Stimulated activated CD8-positive, alpha-beta memory T cell treated with anti-CD3 and anti-CD28 coated beads, Interleukin-12 subunit alpha, Interleukin-12 subunit beta, amount 100 ng/mL, for 4 hours (primary cell): ENCODE measurements around the gene PITPNB.

ENCODE experiments used
- DNase-seq: peaks from one replicate; pipeline ENCODE4 v3.0.0-alpha.2; 2020; ENCODE audit warnings: low read depth

The PITPNB gene

DNA sequence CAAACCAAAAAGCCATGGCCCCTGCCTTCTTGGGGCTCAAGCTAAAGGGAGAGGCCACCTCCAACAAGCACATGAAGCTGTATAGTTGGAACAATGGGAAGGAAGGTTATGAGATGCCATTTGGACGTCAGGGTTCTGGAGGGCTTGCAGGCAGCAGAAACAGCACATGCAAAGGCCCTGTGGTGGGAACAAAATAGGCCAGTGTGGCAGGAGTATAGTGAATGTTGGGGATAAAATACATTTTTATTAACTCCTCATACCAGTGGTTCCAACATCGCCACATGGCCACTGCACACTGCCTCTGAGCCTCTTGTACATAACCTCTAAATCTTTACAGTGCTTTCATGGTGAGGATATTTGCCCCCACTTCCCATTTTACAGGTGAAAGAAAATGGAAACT, 85.3 kb downstream of the PITPNB start:
- DNase-seq: no peak

DNA sequence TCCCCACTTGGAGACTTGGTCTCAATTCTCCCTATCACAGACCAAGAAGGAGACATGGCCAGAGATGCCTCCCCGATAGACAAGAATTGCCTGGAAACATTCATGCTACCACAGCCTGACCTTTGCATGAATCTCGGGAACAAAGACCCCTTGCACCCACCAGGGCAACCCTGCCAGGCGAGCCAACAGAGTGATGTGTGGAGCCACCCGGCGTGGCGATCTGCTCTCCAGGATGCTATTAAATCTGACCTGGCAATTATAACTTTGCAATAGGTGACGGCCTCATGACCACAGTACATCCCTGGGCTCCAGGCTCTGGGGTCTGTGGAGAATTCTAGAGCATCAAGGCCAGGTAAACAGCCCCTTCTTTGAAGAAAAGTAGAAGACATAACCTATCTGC, 86.5 kb downstream of the PITPNB start:
- no peak for DNase-seq

DNA sequence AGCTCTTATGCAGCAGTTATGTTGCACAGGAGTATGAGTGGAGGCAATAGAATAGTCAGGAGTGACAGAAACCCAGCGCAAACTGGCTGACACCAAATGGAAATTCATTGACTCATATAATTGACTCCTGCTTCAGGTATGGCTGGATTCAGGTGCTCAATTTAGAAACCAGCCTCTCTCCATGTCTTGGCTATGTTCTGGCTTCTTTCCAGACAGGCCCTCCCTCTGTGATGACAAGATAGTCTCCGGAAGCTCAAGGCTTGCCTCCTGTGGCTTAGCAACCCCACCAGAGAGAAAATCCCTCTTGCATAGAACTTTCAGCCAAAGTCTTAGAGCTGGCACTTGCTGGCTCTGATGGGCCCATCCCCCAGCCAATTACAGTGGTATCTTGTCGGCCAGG, 89.4 kb downstream of the PITPNB start:
- no peak for DNase-seq

DNA sequence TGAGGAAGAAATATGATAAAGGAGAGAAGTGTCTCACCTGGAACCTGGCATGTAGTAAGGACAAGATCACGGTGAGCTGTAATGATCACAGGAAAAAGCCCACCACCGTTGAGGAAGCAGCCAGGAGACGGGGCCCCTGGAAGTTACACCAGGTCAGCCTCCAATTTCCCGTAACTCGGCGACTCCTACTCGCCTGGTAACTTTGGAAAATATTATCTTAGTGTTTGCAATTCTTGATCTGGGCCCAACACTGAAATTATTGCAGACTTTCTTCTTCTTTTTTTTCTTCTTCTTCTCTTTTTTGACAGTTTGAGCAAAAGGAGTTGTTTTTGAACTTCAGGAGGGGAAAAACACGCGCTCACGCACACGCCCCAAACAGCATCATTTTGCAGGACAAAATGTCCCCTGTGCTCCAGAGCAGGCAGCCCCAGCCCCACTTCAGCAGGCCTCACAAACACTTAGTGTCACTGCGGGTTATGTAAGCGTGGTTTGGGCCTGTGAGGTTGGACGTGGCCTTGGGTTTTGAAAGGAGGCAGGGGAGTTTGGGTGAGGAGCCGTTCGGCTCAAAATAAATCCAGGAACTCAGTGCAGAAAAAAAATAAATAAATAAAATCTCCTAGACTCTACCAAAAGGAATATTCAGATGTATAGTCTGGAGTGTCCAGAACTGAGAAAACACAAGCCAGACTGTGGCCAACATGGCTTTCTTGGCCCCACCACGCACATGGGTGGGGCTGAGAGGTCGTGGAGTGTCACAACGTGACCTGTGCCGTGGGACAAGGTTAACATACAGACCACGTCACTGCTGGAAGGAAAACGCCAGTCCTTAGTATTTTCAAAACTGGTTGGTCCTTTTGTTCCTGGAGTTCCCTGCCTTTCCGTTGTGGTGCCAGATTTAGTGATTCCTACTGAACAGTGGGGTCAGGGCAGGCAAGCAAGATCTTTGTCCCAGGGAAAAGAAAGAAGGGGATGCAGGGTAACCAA, 91.2 kb downstream of the PITPNB start:
- no peak for DNase-seq

DNA sequence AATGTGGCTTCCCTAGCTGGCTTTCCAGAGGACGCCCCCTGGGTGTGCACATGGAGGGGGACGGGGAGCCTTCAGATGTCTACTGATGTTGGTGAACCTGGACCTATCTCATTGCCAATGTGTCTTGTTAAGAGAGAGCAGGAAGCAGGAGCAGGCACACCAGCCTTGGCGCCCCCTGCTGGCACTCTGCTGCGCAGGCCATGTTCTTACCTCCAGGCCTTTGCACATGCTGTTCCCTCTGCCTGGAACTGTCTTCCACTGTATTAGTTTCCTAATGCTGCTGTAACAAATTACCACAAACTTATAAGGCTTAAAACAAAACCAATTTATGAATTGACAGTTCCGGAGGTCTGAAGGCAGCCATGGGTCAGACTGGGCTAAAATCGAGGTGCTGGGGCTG, 93.9 kb downstream of the PITPNB start:
- DNase-seq: no peak

DNA sequence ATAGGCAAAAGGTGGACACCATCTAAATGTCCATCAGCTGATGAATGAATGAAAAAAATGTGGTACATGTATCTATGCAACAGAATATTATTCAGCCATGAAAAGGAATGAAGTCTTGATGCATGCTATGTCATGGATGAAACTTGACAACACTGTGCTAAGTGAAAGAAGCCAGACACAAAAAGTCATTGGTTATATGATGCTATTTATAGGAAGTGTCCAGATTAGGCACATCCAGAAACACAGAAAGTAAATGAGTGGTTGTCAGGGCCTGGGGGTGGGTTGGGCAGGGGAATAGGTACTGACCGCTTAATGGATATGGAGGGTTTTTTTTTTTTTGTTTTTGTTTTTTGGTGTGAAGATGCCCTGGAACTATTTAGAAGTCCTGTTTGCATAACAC, 95.8 kb downstream of the PITPNB start:
- DNase-seq: no peak

DNA sequence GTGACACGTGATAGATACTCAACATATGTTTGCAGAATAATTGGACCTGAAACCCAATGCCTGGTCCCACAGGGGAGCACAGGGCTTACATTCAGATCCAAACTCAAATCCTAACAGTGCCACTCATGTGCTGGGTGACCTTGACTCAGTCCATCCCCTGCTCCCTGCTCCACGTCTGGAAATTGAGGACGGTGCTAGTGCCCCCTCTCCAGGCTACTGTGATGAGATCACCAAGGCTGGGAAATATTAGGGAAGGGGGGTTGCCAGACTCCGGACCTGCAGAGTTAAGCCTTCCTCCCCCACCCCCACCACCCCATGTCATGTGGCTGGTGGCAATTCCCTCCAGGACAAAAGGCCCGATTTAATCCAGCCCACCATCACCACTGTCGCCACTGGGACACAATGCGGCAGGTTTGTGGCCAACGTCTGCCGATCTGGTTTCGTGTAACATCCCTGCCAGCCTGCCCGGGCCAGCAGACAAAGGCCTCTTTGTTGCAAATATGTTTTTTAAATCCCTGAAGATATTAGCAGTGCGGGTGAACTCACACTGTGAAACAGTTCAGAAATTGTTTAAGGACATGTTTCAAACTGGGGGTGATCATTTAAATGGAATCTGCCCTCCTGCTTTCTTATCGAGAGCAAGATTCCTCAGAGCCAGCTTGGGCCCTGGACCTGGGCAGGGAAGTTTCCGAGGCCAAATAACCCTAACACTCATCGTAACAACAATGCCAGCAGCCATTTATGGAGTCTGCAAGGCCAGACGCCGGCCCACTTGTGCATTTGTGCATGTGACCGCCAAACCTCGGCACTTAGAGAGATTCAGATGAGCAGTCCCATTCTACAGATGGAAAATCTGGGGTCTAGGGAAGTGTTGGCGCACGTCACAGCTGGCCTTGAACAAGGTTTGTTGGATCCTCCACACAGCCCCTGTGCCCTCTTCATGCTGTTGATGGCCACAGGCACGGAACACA, 97.9 kb downstream of the PITPNB start:
- DNase-seq: no peak

DNA sequence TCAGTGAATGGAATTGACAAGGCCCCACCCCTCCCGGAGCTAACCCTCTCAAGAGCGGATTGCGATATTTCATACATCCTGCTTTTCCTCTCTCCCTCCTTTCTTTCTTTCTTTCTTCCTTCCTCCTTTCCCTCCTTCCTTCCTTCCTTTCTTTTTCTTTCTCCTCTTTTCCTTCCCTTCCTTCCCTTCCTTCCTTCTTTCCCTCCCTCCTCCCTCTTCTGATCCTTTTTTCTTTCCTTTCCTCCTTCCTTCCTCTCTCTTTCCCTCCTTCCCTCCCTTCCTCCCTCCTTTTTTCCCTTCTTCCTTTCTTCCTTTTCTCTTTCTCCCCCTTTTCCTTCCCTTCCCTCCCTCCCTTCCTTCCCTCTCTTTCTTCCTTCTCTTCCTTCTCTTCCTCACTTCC, 102.5 kb downstream of the PITPNB start:
- DNase-seq: no peak

DNA sequence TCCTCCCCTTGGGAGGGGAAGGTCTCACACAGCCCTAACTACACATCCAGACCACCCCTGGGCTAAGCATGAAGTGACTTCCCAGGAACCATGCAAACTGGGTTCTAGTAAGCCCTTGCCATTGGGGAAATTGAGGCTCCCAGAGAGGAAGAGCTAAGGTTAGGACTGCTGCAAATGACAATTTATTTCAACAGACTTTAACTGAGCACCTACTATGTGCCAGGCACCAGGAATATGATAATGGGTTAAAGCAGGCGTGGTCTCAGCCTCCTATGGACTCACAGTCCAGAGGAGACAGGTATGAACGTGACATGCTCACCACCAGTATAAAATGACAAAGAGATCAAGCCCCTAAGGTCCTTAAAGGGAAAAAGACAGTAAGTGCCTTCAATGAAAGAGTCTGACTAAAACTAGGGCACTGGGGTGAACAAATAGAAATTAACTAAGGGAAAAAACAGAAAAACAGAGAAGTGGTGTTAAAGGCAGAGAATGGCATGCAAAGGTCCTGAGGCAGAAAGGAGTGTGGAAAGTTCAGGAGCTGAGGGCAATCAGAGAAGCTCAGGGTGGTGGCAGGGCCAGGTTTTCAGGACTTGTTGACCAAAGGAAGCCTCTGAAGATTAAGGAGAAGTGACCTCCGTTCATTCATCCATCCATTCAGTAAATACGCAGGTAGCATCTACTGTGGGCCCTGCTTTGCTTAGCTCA, 103.1 kb downstream of the PITPNB start:
- DNase-seq: no peak

DNA sequence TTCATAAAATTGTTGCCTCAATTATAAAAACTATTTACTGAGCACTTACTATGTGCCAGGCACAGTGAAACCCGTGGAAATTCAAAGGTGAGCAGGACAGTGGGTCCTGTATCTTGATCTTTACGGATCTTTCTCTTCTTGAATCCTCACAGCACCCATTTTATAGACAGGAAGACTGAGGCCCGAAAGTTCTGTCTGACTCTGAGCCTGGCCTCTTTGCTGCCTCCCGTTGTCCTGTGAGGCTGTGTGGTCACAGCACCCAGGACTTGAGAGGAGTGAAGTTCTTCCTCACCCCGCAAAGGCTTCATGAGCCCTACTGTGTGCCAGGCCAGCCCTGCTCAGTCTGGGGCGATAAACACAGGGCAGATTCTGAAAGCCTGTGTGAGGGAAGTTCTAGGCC, 104.1 kb downstream of the PITPNB start:
- no peak for DNase-seq

DNA sequence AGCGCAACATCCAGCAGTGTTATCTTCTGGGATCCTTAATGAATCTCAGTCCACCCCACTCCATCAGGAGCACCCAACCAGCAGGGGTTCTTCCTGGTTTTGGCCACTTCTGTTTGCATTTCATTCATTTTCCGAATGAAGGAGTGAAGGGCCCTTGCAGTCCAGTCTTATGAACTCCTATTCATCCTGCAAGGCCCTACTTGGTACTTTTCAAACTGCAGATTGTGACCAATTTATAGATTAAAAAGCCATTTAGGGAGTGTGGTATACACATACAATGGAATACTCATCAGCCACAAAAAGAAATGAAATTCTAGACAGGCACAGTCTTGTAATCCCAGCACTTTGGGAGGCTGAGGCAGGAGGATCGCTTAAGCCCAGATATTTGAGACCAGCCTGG, 107.3 kb downstream of the PITPNB start:
- no peak for DNase-seq

DNA sequence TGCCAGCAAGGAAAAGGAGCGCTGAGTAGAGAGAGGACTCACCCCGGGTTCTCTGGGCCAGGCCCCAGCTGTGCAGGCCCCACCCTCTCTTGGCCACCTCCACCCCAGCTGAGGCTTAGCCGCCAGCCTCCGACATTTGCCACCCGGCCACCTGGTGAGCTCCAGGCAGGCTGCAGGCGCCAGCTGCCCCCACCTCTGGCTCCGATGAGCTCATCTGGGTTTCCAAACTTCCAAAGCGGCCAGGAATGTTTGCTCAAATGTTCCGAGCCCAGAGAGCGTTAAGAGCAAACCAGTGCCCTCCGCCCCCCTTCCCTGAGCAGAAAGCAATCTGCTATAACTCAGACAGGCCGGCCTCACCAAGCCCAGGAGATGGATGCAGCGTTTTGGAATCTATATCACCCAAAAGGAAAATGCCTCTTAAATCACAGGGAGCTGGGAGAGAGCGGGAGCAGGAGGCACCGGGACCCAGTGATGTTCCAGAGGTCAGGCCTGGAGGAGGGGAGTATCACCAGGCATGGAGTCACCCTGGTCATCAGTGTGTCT, 108.4 kb downstream of the PITPNB start:
- no peak for DNase-seq

DNA sequence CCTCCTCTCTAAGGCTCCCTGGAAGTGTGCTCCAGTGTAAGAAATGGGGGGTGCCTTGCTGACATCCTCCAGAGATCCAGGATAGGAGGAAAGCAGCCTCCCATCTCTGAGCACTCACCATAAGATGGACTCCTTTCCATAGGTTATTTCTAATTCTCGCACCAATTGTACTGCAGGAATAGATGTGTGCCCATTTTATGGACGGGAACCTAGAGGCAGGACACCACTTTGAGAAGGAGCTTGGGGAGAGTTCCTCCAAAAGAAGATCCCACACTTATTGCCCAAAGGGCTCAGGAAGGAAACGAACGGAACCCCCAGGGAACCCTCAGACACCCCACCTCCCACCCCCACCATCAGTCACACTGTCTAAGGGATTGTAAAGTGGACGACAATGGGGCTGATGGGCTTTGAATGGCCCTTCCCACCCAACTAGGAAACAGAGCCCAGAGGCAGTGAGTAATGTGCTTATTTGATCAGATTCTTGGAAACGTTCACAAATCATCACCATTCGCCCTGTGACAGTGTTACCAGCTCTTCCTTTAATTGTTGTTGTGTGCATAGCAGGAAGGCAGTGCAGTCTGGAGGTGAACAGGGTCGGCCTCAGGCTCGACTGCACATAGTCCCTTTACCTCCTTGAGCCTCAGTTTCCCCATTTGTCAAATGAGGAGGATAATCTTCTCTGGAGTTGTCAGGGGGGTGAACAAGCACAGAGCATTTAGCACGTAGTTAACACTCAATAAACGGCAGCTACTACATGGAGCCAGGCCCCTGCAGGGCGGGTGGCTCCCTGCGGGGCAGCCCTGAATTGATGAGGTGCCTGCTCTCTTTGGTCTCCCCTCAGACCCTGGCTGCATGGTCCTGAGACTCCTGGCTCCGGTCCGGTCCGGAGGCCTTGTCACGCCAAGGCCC, 109.1 kb downstream of the PITPNB start:
- no peak for DNase-seq

DNA sequence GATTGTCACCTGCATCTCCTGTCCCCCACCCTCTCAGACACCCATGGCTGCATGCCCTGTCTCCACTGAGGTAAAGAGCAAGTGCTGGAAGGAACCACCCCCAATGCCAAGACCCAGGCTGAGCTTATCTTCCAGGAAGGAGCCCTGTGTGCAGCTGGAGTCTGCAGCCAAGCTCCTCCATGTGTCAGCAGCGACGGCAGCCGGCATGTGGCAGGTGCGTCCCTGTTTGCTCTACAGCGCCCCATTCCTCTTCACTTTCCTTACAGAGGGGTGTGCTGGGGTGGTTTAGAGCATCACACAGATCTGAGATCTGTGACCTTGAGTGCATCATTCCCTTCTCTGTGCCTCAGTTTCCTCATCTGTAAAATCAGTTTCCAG, 109.8 kb downstream of the PITPNB start:
- no peak for DNase-seq

DNA sequence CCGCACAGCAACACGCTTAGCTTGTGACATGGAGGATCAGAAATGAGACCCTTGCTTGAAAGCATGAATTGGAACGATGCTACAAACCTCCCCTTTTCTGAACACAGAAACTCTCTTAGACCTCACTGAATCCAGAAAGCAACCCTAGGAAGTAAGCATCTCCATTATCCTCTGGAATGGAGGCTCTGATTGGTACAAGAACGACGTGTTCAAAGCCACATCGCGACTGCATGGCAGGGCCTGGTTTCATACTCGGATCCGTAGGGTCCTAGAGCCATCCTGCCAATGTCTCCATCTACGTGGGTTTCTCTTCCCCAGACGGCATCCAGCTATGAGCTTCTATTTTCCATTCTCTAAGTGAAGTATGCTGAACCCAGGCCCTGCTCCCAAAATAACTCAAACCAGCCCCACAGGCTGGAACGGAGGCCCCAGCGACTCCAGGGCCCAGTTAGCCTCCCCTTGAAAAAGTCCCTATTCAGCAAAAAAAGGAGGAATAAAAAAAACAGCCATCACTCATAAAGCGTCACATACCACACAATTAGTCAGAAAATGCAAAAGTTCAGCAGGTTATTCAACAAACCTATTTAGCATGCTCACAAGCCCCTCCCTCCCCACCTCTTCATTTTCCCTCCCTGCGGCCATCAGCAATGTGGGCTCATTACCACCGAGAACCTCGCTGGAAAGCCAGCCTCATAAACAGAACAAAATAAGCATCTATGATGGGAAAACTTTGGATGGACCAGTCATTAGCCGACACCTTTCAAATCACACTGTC, 110.4 kb downstream of the PITPNB start:
- no peak for DNase-seq

DNA sequence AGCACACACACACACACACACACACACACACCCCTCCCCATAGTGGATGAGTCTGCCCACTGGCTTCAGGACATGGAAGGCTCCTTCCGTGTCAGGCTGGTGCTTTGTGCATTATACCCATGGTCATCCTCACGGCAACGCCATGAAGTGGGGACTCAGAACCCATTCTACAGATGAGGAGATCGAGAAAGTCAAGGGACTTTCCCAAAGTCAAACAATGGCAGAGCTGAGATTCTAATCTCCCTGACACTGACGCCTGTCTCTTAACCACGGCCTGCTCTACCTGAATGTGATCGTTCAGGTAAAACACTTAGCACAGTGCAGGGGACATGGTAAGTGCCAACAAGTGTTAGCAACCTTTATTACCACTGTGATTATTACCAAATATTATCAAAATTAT, 113.2 kb downstream of the PITPNB start:
- no peak for DNase-seq

DNA sequence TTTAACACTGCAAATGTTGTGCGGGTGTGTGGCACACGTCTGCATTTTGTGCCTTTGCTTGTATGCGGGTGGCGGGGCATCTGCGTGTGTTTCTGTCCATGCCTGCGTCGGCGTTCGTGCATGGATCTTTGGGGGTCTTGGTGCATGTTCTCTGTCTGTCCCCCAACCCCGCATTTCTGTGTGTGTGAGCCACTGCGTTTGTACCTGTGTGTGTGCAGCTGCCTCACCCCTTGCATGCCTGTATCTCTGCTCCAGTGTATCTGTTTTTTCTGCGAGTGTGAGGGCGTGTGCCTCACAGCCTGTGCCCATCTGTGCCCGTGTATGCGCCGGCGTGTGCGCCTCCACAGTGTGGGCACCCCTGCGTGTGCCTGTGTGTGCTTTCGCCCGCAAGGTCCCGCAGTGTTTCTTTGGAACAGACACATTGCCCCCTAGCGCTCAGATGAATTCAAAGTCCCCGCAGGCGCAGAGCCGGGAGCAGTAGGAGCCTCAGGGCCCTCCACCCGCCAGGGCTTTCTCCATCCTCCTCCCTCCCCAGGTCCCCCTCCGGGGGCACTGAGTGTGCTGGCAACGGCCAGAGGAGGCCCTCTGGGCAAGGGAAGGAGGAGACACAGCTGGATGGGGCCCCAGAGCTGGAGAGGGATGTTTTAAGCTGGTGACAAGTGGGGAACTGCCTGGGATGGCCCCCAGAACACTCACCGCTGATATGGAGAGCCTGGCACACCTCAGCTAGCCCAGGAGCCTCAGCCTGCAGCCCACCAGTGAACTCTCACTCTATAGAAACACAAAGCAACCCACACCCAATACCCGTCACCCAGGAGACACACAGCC, 114.4 kb downstream of the PITPNB start:
- no peak for DNase-seq

DNA sequence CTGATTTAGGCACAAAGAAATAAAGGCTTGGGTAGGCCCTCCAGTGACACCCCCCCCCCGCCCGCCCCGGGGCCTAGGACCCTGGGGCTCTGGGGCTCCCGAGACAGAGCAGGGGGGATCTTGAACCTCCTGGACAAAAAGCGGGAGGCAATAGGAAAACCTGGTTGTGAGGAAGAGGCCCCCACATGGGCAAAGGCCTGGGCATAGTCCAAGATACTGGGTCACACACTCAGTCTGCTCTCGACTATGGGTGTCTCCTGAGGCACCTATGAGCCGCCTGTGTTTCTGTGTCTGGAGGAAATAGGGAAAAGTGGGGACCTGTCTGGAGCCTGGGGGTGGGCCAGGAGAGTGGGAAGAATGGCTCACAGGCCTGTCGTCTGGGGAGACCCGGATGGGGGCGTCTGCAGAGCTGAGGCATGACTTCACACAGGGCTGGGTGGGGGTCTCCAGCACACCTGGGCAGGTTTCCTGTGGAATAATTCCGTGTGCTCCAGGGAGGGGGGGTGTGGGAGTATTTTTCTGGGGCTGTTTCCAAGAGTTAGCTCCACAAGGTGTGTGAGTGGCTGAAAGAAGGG, 115.1 kb downstream of the PITPNB start:
- no peak for DNase-seq
